Activated CD8-positive, alpha-beta memory T cell treated with anti-CD3 and anti-CD28 coated beads for 4 hours (primary cell): ENCODE results near the gene RIPPLY2.

ENCODE experiments used
- DNase-seq, 2 donors: peaks; one replicate each; pipeline ENCODE4 v3.0.0-alpha.2; 2020; ENCODE audit warnings: low read depth in 2 of 2

The RIPPLY2 gene

GRCh38 chr6:83905648-83906047 lies 52.5 kb downstream of the RIPPLY2 start:
- DNase-seq, result no peak
